DOHH2 (cell line): ENCODE measurements around the gene FGG.

Experiments used
- H3F3A ChIP-seq: fragments of 200-600 bp; sonication (generic), shearing (Covaris generic); 2 replicates; pipeline ENCODE4 v1.6.0; 2016; ENCODE audit warnings: antibody characterized with exemption, mild to moderate bottlenecking; ENCODE audit not compliant: control insufficient read depth, insufficient read depth
- H3K27ac ChIP-seq: fragments of 200-600 bp; sonication (generic); 2 replicates; pipeline ENCODE4 v1.5.1; 2014; ENCODE audit warnings: low read depth, mild to moderate bottlenecking, low read length, moderate library complexity
- H3K27me3 ChIP-seq: fragments of 200-600 bp; sonication (generic); 2 replicates; pipeline ENCODE4 v1.6.1; 2014; ENCODE audit warnings: mild to moderate bottlenecking, low read length, mixed read lengths; ENCODE audit not compliant: control insufficient read depth
- H3K36me3 ChIP-seq: fragments of 200-600 bp; sonication (generic); 2 replicates; pipeline ENCODE4 v1.6.1; 2014; ENCODE audit warnings: mild to moderate bottlenecking, low read length, moderate library complexity, mixed read lengths; ENCODE audit not compliant: control insufficient read depth
- H3K4me1 ChIP-seq: fragments of 200-600 bp; sonication (generic); 2 replicates; pipeline ENCODE4 v1.6.1; 2014; ENCODE audit warnings: mild to moderate bottlenecking, low read length, mixed read lengths; ENCODE audit not compliant: control insufficient read depth
- H3K4me2 ChIP-seq: fragments of 200-600 bp; sonication (generic); 2 replicates; pipeline ENCODE4 v1.6.0; 2014; ENCODE audit warnings: mild to moderate bottlenecking, low read length, moderate library complexity
- H3K4me3 ChIP-seq: fragments of 200-600 bp; sonication (generic); 2 replicates; pipeline ENCODE4 v1.5.1; 2014; ENCODE audit warnings: mild to moderate bottlenecking, low read length, mixed read lengths
- H3K79me2 ChIP-seq: fragments of 200-600 bp; sonication (generic); 2 replicates; pipeline ENCODE4 v1.6.1; 2014; ENCODE audit warnings: mild to moderate bottlenecking, low read length, mixed read lengths; ENCODE audit not compliant: control insufficient read depth
- H3K9me2 ChIP-seq: fragments of 200-600 bp; sonication (generic); replicated peaks from 2 replicates; pipeline ENCODE4 v1.6.1; 2014; ENCODE audit warnings: mild to moderate bottlenecking, low read length, mixed read lengths; ENCODE audit not compliant: control insufficient read depth
- H3K9me3 ChIP-seq: fragments of 200-600 bp; sonication (generic); 2 replicates; pipeline ENCODE4 v1.6.1; 2014; ENCODE audit warnings: antibody characterized with exemption, low read length, mixed read lengths; ENCODE audit not compliant: control insufficient read depth, insufficient read depth
- H4K20me1 ChIP-seq: fragments of 200-600 bp; sonication (generic); 2 replicates; pipeline ENCODE4 v1.6.0; 2014; ENCODE audit warnings: low read depth, mild to moderate bottlenecking, antibody characterized with exemption, low read length, moderate library complexity; ENCODE audit not compliant: control insufficient read depth, insufficient read depth
- CTCF ChIP-seq: fragments of 200-600 bp; sonication (generic); IDR thresholded peaks from one replicate; pipeline ENCODE4 v1.5.1; 2014; ENCODE audit warnings: antibody characterized with exemption, mild to moderate bottlenecking, low read depth, low read length; ENCODE audit not compliant: poor library complexity, severe bottlenecking
- EZH2phosphoT487 ChIP-seq: fragments of 200-600 bp; sonication (generic); IDR thresholded peaks from 2 replicates; pipeline ENCODE4 v1.6.1; 2017; ENCODE audit warnings: borderline replicate concordance, mild to moderate bottlenecking, antibody characterized with exemption, low read length, moderate library complexity, mixed read lengths

FGG gene

DNA sequence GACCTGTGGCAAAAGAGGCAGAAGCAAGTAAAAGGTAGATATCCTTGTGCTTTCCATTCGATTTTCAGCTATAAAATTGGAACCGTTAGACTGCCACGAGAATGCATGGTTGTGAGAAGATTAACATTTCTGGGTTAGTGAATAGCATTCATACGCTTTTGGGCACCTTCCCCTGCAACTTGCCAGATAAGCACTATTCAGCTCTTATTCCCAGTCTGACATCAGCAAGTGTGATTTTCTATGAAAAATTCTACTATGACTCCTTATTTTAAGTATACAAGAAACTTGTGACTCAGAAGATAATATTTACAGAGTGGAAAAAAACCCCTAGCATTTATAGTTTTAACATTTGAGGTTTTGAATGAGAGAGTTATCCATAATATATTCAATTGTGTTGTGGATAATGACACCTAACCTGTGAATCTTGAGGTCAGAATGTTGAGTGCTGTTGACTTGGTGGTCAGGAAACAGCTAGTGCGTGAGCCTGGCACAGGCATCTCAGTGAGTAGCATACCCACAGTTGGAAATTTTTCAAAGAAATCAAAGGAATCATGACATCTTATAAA lies 45.7 kb downstream of the FGG start:
- Histone ChIP-seq H3K27ac (no peak overlapping the region), H3K4me1 (no peaks in the 10 kb centered on the region), H3K27me3 (no peaks in the 10 kb centered on the region; the same call in 1 of the 2 replicates), H3F3A (no peaks in the 10 kb centered on the region), H3K9me3 (no peaks in the 10 kb centered on the region), H3K4me2 (no peak overlapping the region), H3K4me3 (no peak overlapping the region), H3K9me2 (no peaks in the 10 kb centered on the region), H3K79me2 (no peaks in the 10 kb centered on the region), H4K20me1 (no peaks in the 10 kb centered on the region), H3K36me3 (no peaks in the 10 kb centered on the region)
- TF ChIP-seq CTCF (no peak), EZH2phosphoT487 (no peak)

- Histone ChIP-seq H3K36me3 (no peaks in the 10 kb centered on the region), H4K20me1 (no peaks in the 10 kb centered on the region), H3K9me3 (no peaks in the 10 kb centered on the region), H3K9me2 (no peaks in the 10 kb centered on the region), H3F3A (no peaks in the 10 kb centered on the region), H3K4me3 (no peak overlapping the region), H3K79me2 (no peaks in the 10 kb centered on the region), H3K4me2 (no peak overlapping the region), H3K27ac (no peak overlapping the region), H3K27me3 (no peaks in the 10 kb centered on the region; the same call in 1 of the 2 replicates), H3K4me1 (no peaks in the 10 kb centered on the region)
- TF ChIP-seq EZH2phosphoT487 (no peak), CTCF (no peak)
Measured at GRCh38 chr4:154565704-154566103, 46.8 kb downstream of the FGG start.

DNA sequence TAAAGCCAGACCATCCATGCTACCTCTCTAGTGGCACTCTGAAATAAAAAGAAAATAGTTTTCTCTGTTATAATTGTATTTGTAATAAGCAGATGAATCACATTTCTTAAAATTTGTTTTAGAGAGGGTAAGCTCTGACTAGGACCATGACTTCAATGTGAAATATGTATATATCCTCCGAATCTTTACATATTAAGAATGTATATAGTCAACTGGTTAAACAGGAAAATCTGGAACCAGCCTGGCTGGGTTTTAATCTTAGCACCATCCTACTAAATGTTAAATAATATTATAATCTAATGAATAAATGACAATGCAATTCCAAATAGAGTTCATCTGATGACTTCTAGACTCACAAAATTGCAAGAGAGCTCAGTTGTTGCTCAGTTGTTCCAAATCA lies 48.1 kb downstream of the FGG start:
- no peaks in the 10 kb centered on the region for H3K36me3 ChIP-seq
- no peaks in the 10 kb centered on the region for H3K9me2 ChIP-seq
- H3K4me2 ChIP-seq = no peak overlapping the region
- H3K4me3 ChIP-seq = no peak overlapping the region
- no peaks in the 10 kb centered on the region for H3F3A ChIP-seq
- H3K9me3 ChIP-seq = no peaks in the 10 kb centered on the region
- H4K20me1 ChIP-seq = no peaks in the 10 kb centered on the region
- no peaks in the 10 kb centered on the region for H3K79me2 ChIP-seq
- no peaks in the 10 kb centered on the region for H3K4me1 ChIP-seq
- no peak for TF ChIP-seq CTCF
- no peak for TF ChIP-seq EZH2phosphoT487
- H3K27ac ChIP-seq = no peak overlapping the region
- H3K27me3 ChIP-seq = no peaks in the 10 kb centered on the region; the same call in 1 of the 2 replicates
